Upper lobe of left lung (tissue), 4 donors: ENCODE measurements around the gene NBAS.

ENCODE experiments used
- EP300 ChIP-seq, 4 donors: sonication (generic); formaldehyde crosslinking; IDR thresholded peaks; one replicate each; pipeline ENCODE4 v1.5.1; 2017; ENCODE audit warnings: antibody characterized with exemption in 4 of 4, control low read depth in 2 of 4
- POLR2A ChIP-seq, 4 donors: fragments of 450-650 bp; IDR thresholded peaks; one replicate each; pipeline ENCODE4 v1.5.1; 2016 to 2017; ENCODE audit warnings: antibody characterized with exemption in 4 of 4, mild to moderate bottlenecking in 2 of 4
- POLR2AphosphoS5 ChIP-seq, 2 donors: sonication (generic); formaldehyde crosslinking; IDR thresholded peaks; one replicate each; pipeline ENCODE4 v1.5.1; 2017; ENCODE audit warnings: antibody characterized with exemption in 2 of 2
- TF ChIP-seq, protein P1 (sequence below), 6 experiments: fragments of 450-650 bp in 4 of 6; fragments of 200-600 bp in 2 of 6; sonication (generic) in 2 of 6; IDR thresholded peaks; one replicate each; pipeline ENCODE4 v1.5.1; 2016 to 2019; ENCODE audit warnings: antibody characterized with exemption in 6 of 6

DNA sequence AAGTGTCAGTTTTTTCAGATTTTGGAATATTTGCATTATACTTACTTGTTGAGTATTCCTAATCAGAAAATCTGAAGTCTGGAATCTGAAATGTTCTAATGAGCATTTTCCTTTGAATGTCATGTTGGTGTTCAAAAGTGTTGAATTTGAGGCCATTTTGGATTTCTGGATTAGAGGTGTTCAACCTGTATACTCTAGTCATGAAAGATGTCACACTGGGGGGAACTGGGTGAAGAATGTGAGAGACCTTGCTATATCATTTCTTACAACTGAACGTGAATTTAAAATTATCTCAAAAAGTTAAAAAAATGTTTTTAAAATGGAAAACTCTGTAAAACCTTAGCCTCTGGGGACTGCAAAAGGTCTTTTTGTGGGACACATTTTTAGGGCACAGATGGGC is 384.5 kb downstream of the NBAS start:
- TF ChIP-seq POLR2A (IDR thresholded peaks at IDR 0.05) (no peak), POLR2AphosphoS5 (IDR thresholded peaks at IDR 0.05) (no peak), EP300 (IDR thresholded peaks at IDR 0.05) (no peak)
- TF ChIP-seq, protein P1, sequence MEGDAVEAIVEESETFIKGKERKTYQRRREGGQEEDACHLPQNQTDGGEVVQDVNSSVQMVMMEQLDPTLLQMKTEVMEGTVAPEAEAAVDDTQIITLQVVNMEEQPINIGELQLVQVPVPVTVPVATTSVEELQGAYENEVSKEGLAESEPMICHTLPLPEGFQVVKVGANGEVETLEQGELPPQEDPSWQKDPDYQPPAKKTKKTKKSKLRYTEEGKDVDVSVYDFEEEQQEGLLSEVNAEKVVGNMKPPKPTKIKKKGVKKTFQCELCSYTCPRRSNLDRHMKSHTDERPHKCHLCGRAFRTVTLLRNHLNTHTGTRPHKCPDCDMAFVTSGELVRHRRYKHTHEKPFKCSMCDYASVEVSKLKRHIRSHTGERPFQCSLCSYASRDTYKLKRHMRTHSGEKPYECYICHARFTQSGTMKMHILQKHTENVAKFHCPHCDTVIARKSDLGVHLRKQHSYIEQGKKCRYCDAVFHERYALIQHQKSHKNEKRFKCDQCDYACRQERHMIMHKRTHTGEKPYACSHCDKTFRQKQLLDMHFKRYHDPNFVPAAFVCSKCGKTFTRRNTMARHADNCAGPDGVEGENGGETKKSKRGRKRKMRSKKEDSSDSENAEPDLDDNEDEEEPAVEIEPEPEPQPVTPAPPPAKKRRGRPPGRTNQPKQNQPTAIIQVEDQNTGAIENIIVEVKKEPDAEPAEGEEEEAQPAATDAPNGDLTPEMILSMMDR (IDR thresholded peaks at IDR 0.05) = no peak
